ENCODE results near the gene MLLT6.

MLLT6 gene

DNA sequence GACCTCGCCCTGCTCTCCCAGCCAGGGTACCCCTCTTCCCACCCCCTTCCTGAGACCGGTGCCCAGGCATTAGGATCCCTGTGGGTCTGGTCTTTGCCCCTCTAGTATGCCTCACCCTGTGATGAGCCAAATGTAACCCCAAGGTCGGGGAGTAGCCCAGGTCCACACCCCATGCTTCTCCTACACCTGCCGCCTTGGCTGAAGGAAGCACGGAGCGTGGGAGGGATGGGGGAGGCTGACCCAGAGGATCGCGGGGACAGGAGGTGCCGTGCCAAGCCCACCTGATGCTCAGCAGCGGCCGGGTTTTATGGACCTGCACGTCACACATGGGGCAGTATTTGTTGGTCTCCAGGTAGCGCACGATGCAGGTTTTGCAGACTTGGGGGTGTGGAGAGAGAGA, 34.2 kb downstream of the MLLT6 start:
- Histone ChIP-seq H3K9ac (no peak overlapping the region), H3K4me1 (ENCODE audit: low read depth, poor library complexity, severe bottlenecking) (peaks cover 10% of the 10 kb centered on the region), H3K27ac (no peak overlapping the region), H3K4me3 (IDR thresholded peaks at IDR 0.05; ENCODE audit: insufficient read depth, low read depth, low read length) (no peak overlapping the region), H3K36me3 (ENCODE audit: insufficient read depth) (no peaks in the 10 kb centered on the region), H2AFZ (ENCODE audit: low read depth) (no peak overlapping the region), H4K20me1 (ENCODE audit: insufficient read depth) (no peaks in the 10 kb centered on the region), H3K79me2 (ENCODE audit: insufficient read depth, low read depth) (no peaks in the 10 kb centered on the region), H3K4me2 (no peak overlapping the region), H3K27me3 (ENCODE audit: insufficient read depth, low read depth) (no peaks in the 10 kb centered on the region)
- TF ChIP-seq, protein P1, sequence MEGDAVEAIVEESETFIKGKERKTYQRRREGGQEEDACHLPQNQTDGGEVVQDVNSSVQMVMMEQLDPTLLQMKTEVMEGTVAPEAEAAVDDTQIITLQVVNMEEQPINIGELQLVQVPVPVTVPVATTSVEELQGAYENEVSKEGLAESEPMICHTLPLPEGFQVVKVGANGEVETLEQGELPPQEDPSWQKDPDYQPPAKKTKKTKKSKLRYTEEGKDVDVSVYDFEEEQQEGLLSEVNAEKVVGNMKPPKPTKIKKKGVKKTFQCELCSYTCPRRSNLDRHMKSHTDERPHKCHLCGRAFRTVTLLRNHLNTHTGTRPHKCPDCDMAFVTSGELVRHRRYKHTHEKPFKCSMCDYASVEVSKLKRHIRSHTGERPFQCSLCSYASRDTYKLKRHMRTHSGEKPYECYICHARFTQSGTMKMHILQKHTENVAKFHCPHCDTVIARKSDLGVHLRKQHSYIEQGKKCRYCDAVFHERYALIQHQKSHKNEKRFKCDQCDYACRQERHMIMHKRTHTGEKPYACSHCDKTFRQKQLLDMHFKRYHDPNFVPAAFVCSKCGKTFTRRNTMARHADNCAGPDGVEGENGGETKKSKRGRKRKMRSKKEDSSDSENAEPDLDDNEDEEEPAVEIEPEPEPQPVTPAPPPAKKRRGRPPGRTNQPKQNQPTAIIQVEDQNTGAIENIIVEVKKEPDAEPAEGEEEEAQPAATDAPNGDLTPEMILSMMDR (conservative IDR thresholded peaks at IDR 0.05; ENCODE audit: low read depth, low read length): no peak

DNA sequence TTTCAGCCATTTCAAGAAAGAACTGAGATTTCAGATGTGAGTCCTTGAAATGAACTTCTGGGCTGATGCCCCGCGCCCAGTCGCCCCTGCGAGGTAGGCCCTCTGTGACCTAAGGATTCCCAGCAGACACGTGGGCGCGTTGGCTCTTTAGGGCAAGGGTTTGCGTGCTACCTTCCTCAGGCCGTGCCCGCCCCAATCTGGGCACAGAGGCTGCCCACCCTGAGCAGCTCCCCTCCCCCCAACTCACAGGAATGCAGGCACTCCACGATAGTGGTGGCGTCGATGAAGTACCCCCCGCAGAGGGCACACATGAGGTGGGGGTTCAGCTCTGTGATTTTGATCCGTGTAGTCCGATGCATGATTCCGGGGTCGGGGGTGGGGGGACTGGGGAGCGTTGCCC, 35.0 kb downstream of the MLLT6 start:
- Histone ChIP-seq H3K27me3 (ENCODE audit: insufficient read depth, low read depth) (no peaks in the 10 kb centered on the region), H3K79me2 (ENCODE audit: insufficient read depth, low read depth) (no peaks in the 10 kb centered on the region), H3K27ac (no peak overlapping the region), H4K20me1 (ENCODE audit: insufficient read depth) (no peaks in the 10 kb centered on the region), H3K4me3 (IDR thresholded peaks at IDR 0.05; ENCODE audit: insufficient read depth, low read depth, low read length) (no peak overlapping the region), H3K9ac (no peak overlapping the region), H3K36me3 (ENCODE audit: insufficient read depth) (no peaks in the 10 kb centered on the region), H3K4me2 (no peak overlapping the region), H3K4me1 (ENCODE audit: low read depth, poor library complexity, severe bottlenecking) (peaks cover 8% of the 10 kb centered on the region), H2AFZ (ENCODE audit: low read depth) (no peak overlapping the region)
- TF ChIP-seq, protein P1 (conservative IDR thresholded peaks at IDR 0.05; ENCODE audit: low read depth, low read length): no peak

DNA sequence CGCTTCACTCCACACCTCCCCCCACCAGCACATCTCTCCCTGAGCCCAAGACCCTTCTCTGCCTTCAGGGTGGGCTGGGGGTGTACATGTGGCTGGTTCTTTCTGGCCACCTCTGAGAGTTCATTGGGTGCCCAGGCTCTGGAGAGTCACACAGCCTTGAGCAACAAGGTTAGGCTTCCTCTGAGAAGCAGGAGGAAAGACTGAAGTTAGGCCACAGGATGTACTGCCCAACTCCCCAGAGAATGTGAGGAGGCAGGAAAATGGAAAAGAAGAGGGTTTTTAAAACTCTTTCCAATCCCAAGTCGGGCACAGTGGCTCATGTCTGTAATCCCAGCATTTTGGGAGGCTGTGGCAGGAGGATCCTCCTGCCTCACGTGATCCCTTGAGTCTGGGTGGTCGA, 35.7 kb downstream of the MLLT6 start:
- Histone ChIP-seq H3K4me1 (ENCODE audit: low read depth, poor library complexity, severe bottlenecking) (peaks cover 4% of the 10 kb centered on the region), H3K36me3 (ENCODE audit: insufficient read depth) (no peaks in the 10 kb centered on the region), H3K27ac (no peak overlapping the region), H3K9ac (no peak overlapping the region), H3K4me2 (no peak overlapping the region), H3K27me3 (ENCODE audit: insufficient read depth, low read depth) (no peaks in the 10 kb centered on the region), H2AFZ (ENCODE audit: low read depth) (no peak overlapping the region), H3K79me2 (ENCODE audit: insufficient read depth, low read depth) (no peaks in the 10 kb centered on the region), H3K4me3 (IDR thresholded peaks at IDR 0.05; ENCODE audit: insufficient read depth, low read depth, low read length) (no peak overlapping the region), H4K20me1 (ENCODE audit: insufficient read depth) (no peaks in the 10 kb centered on the region)
- TF ChIP-seq, protein P1 (conservative IDR thresholded peaks at IDR 0.05; ENCODE audit: low read depth, low read length): no peak

DNA sequence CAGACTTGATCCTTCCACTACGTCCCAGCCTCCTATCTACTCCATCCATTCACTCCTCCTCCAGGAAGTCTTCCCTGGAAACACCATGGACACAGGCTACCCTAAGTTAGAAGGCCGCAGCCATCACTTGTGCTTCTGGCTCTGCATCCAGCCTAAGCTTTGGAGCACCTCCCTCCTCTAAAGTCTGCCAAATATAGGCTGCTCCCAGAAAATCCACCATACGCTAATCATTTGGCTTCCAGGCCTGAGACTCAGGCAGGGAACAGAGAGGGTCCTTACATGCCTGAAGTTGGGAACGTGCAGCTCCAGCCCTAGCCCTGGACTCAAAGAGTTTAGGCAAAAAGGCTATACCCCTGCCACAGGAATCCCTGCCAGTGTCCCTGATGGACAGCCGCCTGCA, 36.4 kb downstream of the MLLT6 start:
- Histone ChIP-seq H3K27ac (no peak overlapping the region), H3K4me2 (no peak overlapping the region), H3K79me2 (ENCODE audit: insufficient read depth, low read depth) (no peaks in the 10 kb centered on the region), H3K9ac (no peak overlapping the region), H3K4me3 (IDR thresholded peaks at IDR 0.05; ENCODE audit: insufficient read depth, low read depth, low read length) (no peak overlapping the region), H2AFZ (ENCODE audit: low read depth) (no peak overlapping the region), H3K27me3 (ENCODE audit: insufficient read depth, low read depth) (no peaks in the 10 kb centered on the region), H3K36me3 (ENCODE audit: insufficient read depth) (no peaks in the 10 kb centered on the region), H4K20me1 (ENCODE audit: insufficient read depth) (no peaks in the 10 kb centered on the region), H3K4me1 (ENCODE audit: low read depth, poor library complexity, severe bottlenecking) (peaks cover 4% of the 10 kb centered on the region)
- TF ChIP-seq, protein P1 (conservative IDR thresholded peaks at IDR 0.05; ENCODE audit: low read depth, low read length): no peak

All from KMS-11 (cell line).